ENCODE measurements around the gene MRPS35.

MRPS35 gene

DNA sequence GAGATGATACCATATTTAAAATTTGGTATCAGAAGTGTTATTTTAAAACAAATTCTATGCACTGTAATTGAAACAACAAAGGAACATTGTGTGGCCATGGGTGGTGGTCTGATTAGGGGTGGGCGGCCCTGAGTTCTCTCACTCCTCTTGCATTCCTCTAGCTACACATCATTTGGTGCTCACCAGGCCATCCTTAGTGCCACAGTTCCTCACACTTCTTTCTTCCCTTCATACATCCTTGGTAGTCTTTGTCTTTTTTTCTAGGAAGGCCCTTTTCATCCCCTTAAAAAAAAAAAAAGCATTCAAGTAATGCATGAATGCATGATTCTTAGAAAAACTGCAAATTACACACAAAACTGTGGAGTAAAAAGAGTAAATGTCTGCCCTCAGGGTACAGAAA is 71.8 kb downstream of the MRPS35 start:
- Histone ChIP-seq H3K9me3 (ENCODE audit: control insufficient read depth, insufficient read depth, low read length) (no peaks in the 10 kb centered on the region), H3K4me1 (ENCODE audit: control insufficient read depth, low read length) (peaks cover 43% of the 10 kb centered on the region), H3K9me2 (replicated peaks; ENCODE audit: control insufficient read depth, low read length) (no peaks in the 10 kb centered on the region), H3K79me2 (ENCODE audit: control insufficient read depth, low read length) (peaks cover 65% of the 10 kb centered on the region), H3K36me3 (ENCODE audit: control insufficient read depth, low read length) (peaks cover 31% of the 10 kb centered on the region), H4K20me1 (ENCODE audit: control insufficient read depth, insufficient read depth, low read depth, low read length) (no peaks in the 10 kb centered on the region), H3K27me3 (ENCODE audit: control insufficient read depth, low read length) (no peaks in the 10 kb centered on the region), H3F3A (ENCODE audit: control insufficient read depth, insufficient read depth) (peaks cover 6% of the 10 kb centered on the region; the same call in 1 of the 2 replicates), H3K27ac (ENCODE audit: low read depth, low read length) (no peak overlapping the region), H3K4me2 (ENCODE audit: low read length) (peak overlapping the region; percentile 93), H3K4me3 (ENCODE audit: low read length) (no peak overlapping the region)
- TF ChIP-seq, protein P1, sequence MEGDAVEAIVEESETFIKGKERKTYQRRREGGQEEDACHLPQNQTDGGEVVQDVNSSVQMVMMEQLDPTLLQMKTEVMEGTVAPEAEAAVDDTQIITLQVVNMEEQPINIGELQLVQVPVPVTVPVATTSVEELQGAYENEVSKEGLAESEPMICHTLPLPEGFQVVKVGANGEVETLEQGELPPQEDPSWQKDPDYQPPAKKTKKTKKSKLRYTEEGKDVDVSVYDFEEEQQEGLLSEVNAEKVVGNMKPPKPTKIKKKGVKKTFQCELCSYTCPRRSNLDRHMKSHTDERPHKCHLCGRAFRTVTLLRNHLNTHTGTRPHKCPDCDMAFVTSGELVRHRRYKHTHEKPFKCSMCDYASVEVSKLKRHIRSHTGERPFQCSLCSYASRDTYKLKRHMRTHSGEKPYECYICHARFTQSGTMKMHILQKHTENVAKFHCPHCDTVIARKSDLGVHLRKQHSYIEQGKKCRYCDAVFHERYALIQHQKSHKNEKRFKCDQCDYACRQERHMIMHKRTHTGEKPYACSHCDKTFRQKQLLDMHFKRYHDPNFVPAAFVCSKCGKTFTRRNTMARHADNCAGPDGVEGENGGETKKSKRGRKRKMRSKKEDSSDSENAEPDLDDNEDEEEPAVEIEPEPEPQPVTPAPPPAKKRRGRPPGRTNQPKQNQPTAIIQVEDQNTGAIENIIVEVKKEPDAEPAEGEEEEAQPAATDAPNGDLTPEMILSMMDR (IDR thresholded peaks at IDR 0.05; ENCODE audit: low read depth, low read length, poor library complexity, severe bottlenecking): no peak
- TF ChIP-seq EZH2phosphoT487 (IDR thresholded peaks at IDR 0.05; ENCODE audit: borderline replicate concordance, low read length): no peak

DNA sequence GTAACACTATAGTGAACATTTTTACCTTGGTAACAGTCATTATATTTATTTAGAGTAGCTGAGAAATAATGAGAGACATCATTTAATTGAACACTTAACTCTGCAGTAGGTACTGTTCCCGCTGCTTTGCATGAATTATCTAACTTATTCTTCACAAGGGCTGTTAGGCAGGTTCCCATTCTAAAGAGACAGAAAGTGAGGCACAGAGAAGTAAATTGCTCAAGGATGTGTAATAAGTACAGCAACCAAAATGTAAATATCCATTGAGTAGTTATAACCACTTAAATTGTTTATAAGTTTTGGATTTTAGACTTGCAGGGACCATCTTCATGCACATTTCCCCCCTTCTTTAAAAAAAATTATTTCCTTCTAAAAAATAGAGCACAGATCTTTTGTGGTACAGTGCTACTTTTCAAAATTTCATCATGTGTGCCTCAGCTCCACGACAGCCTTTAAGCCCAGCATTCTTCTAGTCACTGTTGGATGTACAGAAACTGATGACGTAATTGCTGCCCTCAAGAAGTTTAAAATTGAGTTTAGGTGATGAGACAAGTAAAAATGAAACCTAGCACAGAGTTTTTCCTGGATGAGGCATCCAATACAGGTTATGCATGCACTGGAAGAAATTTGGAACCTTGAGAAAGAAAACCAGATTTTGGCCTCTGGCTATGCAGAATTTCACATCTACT is 75.4 kb downstream of the MRPS35 start:
- Histone ChIP-seq H3K79me2 (ENCODE audit: control insufficient read depth, low read length) (peaks cover 87% of the 10 kb centered on the region), H3K9me3 (ENCODE audit: control insufficient read depth, insufficient read depth, low read length) (no peaks in the 10 kb centered on the region), H3F3A (ENCODE audit: control insufficient read depth, insufficient read depth) (no peaks in the 10 kb centered on the region), H4K20me1 (ENCODE audit: control insufficient read depth, insufficient read depth, low read depth, low read length) (0 out of 2 replicates have a peak, but pooled peaks cover 3% of the 10 kb centered on the region), H3K27ac (ENCODE audit: low read depth, low read length) (no peak overlapping the region), H3K4me1 (ENCODE audit: control insufficient read depth, low read length) (peaks cover 32% of the 10 kb centered on the region), H3K4me2 (ENCODE audit: low read length) (no peak overlapping the region), H3K4me3 (ENCODE audit: low read length) (no peak overlapping the region), H3K27me3 (ENCODE audit: control insufficient read depth, low read length) (no peaks in the 10 kb centered on the region), H3K9me2 (replicated peaks; ENCODE audit: control insufficient read depth, low read length) (no peaks in the 10 kb centered on the region), H3K36me3 (ENCODE audit: control insufficient read depth, low read length) (peaks cover 50% of the 10 kb centered on the region)
- TF ChIP-seq, protein P1 (IDR thresholded peaks at IDR 0.05; ENCODE audit: low read depth, low read length, poor library complexity, severe bottlenecking): no peak
- TF ChIP-seq EZH2phosphoT487 (IDR thresholded peaks at IDR 0.05; ENCODE audit: borderline replicate concordance, low read length): no peak

DNA sequence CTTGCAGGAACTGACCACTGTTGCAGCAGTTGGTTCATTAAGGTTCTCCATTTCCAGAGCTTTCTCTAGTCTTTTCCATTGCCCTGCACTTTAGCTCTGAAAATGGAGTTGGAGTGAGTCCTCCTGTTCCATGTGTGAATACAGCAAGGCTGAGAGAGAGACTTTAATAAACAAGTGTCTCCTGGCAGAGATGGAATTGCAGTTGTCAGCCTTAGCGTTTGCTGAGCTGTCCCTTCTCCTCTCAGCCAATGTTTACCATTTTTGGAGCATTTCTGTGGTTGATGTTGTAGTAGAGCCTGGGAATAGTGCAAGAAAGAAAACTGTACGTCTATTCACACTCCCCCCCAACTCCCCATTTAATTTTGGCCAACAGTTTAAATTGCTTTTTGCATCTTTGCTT is 76.9 kb downstream of the MRPS35 start:
- Histone ChIP-seq H3K4me1 (ENCODE audit: control insufficient read depth, low read length) (peaks cover 16% of the 10 kb centered on the region), H3K27me3 (ENCODE audit: control insufficient read depth, low read length) (no peaks in the 10 kb centered on the region), H3K27ac (ENCODE audit: low read depth, low read length) (no peak overlapping the region), H4K20me1 (ENCODE audit: control insufficient read depth, insufficient read depth, low read depth, low read length) (0 out of 2 replicates have a peak, but pooled peaks cover 3% of the 10 kb centered on the region), H3K4me2 (ENCODE audit: low read length) (no peak overlapping the region), H3K4me3 (ENCODE audit: low read length) (no peak overlapping the region), H3K9me2 (replicated peaks; ENCODE audit: control insufficient read depth, low read length) (no peaks in the 10 kb centered on the region), H3K9me3 (ENCODE audit: control insufficient read depth, insufficient read depth, low read length) (no peaks in the 10 kb centered on the region), H3K79me2 (ENCODE audit: control insufficient read depth, low read length) (peaks cover 74% of the 10 kb centered on the region), H3F3A (ENCODE audit: control insufficient read depth, insufficient read depth) (no peaks in the 10 kb centered on the region), H3K36me3 (ENCODE audit: control insufficient read depth, low read length) (peaks cover 47% of the 10 kb centered on the region)
- no peak for TF ChIP-seq EZH2phosphoT487 (IDR thresholded peaks at IDR 0.05; ENCODE audit: borderline replicate concordance, low read length)
- TF ChIP-seq, protein P1 (IDR thresholded peaks at IDR 0.05; ENCODE audit: low read depth, low read length, poor library complexity, severe bottlenecking): no peak
